Sigmoid colon (tissue), 4 donors: ENCODE results near the gene IGDCC3.

Experiments used
- CTCF ChIP-seq, 4 experiments: fragments of 450-650 bp in 3 of 4; fragments of 200-600 bp in 1 of 4; IDR thresholded peaks; one replicate each; pipeline ENCODE4 v1.5.1; 2016 to 2019; ENCODE audit warnings: antibody characterized with exemption in 4 of 4, mild to moderate bottlenecking in 3 of 4, moderate library complexity in 2 of 4
- EP300 ChIP-seq, 4 donors: sonication (generic); formaldehyde crosslinking; IDR thresholded peaks; one replicate each; pipeline ENCODE4 v1.6.1; 2017; ENCODE audit warnings: antibody characterized with exemption in 4 of 4
- POLR2A ChIP-seq, 2 donors: fragments of 450-650 bp; IDR thresholded peaks; one replicate each; pipeline ENCODE4 v1.6.1; 2016; ENCODE audit warnings: antibody characterized with exemption in 2 of 2, mild to moderate bottlenecking in 2 of 2, moderate library complexity in 2 of 2
- POLR2AphosphoS5 ChIP-seq, 4 donors: sonication (generic); formaldehyde crosslinking; IDR thresholded peaks; one replicate each; pipeline ENCODE4 v1.6.1; 2017; ENCODE audit warnings: antibody characterized with exemption in 4 of 4

GRCh38 chr15:65382146-65382491 lies 4.3 kb upstream of the IGDCC3 start:
- TF ChIP-seq CTCF (IDR thresholded peaks at IDR 0.05): no peak
- TF ChIP-seq POLR2AphosphoS5 (IDR thresholded peaks at IDR 0.05): no peak
- TF ChIP-seq POLR2A (IDR thresholded peaks at IDR 0.05): no peak
- TF ChIP-seq EP300 (IDR thresholded peaks at IDR 0.05): no peak
